G401 (cell line): ENCODE results near the gene THSD7B. TPM values are rescaled to one million over a fixed set of nuclear protein-coding genes. Genes with fewer than 3 reads are reported as not detected.

Source experiments
- DNase-seq: peaks from one replicate; pipeline ENCODE4 v3.0.0-alpha.2; 2015; ENCODE audit warnings: low spot score
- in situ Hi-C: cut with HindIII; loops from 2 replicates; pipeline ENCODE4 v1.10.0; 2016; ENCODE audit warnings: low sequenced_read_pairs, mixed read lengths
- total RNA-seq: library from RNA; depleted of rRNA; stranded (reverse); fragments of >200 nt; shearing (Covaris generic); gene quantifications from 2 replicates; pipeline ENCODE4 v1.2.3, GENCODE V29; 2014

THSD7B gene
- total RNA-seq, 1 experiment from 2014 or later = not detected

- in situ Hi-C loops = no loop called here
- no peak for DNase-seq
Observed at GRCh38 chr2:137179542-137179941, 414.2 kb downstream of the THSD7B start.

- in situ Hi-C loops = no loop called here
- DNase-seq = no peak
Observed at GRCh38 chr2:137180012-137180411, 414.7 kb downstream of the THSD7B start.

GRCh38 chr2:137181370-137181769, 416.0 kb downstream of the THSD7B start:
- DNase-seq = no peak
- in situ Hi-C loops = no loop called here

DNA sequence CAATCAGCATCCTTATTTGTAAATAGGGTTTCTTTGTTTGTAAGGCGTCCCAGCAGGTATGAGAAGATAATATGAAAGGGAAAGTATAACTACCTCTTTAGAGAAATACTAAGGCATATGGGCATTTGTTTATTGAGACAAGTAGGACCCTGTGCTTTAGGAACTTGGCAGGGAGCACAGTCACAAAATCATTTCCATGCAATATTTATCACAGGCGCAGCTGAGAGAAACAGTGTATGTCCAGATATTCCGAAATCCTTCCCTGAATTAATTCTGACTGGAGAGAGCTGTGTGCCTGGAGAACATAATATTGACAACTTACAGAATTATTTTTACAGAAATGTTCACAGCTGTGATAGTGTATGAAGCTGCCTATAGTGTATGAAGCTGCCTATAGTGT, 416.7 kb downstream of the THSD7B start:
- DNase-seq = no peak
- in situ Hi-C loops = no loop called here

- DNase-seq = no peak
- in situ Hi-C loops = no loop called here
Observed at GRCh38 chr2:137183206-137183898, 418.0 kb downstream of the THSD7B start.

DNA sequence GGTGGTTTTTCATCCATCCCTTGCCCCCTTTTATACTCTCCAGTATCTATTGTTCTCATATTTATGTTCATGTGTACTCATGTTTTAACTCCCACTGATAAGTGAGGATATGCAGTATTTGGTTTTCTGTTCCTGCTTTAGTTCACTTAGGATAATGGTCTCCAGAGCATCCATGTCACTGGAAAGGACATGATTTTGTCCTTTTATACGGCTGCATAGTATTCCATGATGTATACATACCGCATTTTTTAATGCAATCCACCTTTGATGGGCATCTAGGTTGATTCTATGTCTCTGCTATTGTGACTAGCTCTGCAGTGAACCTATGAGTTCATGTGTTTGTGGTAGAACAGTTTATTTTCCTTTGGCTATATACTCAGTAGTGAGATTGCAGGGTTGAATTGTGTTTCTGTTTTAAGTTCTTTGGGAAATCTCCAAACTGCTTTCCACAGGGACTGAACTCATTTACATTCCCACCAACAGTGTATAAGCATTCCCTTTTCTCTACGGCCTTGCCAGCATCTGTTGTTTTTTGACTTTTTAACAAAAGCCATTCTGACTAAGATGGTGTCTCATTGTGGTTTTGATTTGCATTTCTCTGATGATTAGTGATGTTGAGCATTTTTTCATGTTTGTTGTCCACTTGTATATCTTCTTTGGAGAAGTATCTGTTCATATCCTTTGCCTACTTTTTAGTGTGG, 420.2 kb downstream of the THSD7B start:
- in situ Hi-C loops = no loop called here
- no peak for DNase-seq

DNA sequence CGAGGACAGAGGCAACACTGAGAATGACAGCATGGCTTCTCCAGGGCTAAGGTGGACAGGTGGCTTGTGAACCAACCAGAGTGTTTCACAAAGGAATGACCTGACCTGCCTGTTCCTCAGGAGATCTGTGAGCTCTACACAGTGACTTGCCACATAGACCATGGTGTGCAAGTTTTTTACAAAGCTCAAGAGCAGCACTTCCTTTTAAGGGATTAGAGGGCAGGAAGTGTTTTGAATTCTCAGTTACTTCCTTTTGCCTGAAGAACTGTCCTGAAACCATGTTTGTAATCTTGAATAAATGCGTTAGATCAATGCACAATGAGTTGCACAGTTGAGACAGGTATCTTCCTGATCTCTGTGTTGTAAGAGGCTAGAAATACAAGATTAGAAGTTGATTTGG, 421.9 kb downstream of the THSD7B start:
- in situ Hi-C loops = no loop called here
- DNase-seq = no peak

DNA sequence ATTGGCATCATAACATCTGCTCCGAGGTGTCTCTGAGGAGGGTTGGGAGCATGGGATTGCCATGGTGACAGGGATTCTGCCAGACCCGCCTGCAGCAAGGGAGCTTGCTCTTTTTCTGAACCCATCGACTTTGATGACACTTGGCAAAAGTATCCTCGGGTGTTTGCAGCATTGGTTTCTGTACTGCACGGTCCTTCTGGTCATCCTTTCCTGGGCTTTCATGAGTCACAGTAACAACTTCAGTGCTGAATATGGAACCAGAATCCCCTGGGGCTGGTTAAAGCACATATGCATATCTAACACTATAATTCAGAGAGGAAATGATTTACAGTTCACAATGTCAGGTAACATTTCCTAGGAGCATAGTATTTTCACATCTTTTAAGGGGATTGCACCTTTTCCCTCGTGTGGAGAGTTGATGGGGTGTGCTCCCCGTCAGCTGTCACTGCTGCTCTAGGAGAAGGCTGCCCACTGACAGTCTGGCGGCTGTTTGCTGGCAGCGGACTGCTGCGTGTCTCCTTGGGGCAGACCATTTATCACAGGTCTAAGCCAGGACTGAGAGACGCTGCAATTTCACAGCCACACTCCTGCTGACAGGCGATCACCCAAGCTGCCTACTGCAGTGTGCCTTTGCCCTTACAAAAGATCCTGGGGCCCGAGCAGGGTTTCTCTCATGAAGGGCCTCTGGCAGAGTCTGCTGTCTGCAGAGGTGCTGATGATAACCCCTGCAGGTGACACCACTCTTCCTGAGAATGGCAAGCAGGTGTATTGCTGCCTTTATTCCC, 425.3 kb downstream of the THSD7B start:
- in situ Hi-C loops = no loop called here
- no peak for DNase-seq

- DNase-seq = no peak
- in situ Hi-C loops = no loop called here
Observed at GRCh38 chr2:137192366-137193310, 427.3 kb downstream of the THSD7B start.

GRCh38 chr2:137193401-137193800, 428.1 kb downstream of the THSD7B start:
- no peak for DNase-seq
- in situ Hi-C loops = no loop called here

GRCh38 chr2:137194111-137194510, 428.8 kb downstream of the THSD7B start:
- no peak for DNase-seq
- in situ Hi-C loops = no loop called here

DNA sequence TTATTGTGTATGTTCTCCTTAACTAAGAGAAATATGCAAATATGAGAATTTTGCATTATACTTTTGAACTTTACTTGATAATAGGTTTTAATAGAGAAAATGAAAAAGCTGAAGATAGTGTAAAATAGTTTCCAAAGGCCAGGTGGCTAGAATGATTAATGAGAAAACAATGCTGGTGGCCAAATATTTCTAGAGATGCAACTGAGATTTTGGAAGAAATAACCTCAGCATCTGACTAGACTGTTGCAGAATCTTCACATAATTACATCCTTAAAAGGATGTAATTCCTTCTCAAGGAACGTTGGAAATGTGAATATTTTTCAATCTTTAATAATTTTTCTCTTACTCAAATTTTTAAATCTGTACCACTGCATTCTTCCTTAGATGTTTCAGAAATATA, 434.4 kb downstream of the THSD7B start:
- in situ Hi-C loops = no loop called here
- DNase-seq = no peak

- in situ Hi-C loops = no loop called here
- no peak for DNase-seq
Observed at GRCh38 chr2:137202318-137202717, 437.0 kb downstream of the THSD7B start.

GRCh38 chr2:137205324-137205723, 440.0 kb downstream of the THSD7B start:
- DNase-seq = no peak
- in situ Hi-C loops = no loop called here

DNA sequence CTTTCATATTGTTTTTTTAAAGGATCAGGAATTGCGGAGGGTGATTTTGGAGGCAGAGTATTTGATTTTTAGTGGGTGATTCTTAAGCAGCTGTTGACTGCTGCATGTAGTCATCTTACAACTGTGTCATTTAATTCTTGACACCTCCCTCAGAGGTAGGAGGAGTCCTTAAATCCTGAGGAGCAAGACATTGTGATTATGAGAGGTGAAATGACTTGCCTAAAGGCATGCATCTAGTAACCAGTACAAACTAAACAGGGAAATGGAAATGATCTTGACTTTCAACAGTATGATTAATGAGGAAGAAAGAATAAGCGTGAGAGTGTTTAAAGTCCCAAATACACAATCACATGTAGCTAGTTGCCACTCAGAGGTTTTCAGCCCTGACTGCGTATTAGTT, 440.7 kb downstream of the THSD7B start:
- in situ Hi-C loops = no loop called here

GRCh38 chr2:137207030-137207429, 441.7 kb downstream of the THSD7B start:
- DNase-seq = no peak

More for the DNA sequence above, 440.7 kb downstream of the THSD7B start:
- DNase-seq = no peak

GRCh38 chr2:137208431-137208891, 443.1 kb downstream of the THSD7B start:
- DNase-seq = no peak
- in situ Hi-C loops = no loop called here

More at GRCh38 chr2:137207030-137207429, 441.7 kb downstream of the THSD7B start:
- in situ Hi-C loops = no loop called here

DNA sequence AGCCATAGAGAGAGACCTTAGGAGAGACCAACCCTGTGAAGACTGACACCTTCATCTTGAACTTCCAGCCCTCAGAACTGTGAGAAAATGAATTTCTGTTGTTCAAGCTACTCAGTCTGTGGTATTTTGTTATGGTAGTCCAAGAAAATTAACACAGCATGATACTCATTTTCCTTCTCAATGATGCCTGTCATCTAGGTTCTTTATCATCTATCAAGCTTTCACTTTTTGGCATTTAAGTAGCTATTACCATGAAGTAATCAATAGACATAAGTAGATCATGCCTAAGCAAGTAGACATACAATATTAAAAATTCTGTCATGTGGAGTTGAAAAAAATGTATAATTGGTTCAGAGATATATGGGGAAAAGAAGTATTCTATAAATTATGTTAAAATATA, 444.7 kb downstream of the THSD7B start:
- no peak for DNase-seq
- in situ Hi-C loops = no loop called here

DNA sequence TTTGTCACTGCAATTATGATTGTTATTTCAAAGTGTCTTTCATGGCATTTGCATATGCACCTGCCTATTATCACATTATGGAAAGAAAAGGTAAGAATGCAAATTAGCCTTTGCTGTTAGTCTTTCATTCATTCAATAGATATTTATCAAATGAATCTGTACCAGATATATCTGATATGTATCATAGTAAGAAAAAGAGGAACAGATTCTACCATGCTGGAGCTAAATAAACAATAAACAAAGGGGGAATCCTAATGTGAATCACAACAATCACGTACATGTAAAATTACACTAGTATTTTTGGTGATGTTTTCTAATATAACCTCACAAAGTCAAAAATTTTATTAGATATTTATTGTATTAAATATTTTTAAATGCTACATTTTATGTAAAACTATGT, 446.4 kb downstream of the THSD7B start:
- no peak for DNase-seq
- in situ Hi-C loops = no loop called here
